NCI-H2196 (cell line): ENCODE results near the gene ZBTB20.
"Not testable (repeated sequence)": the region's sequence is repeated elsewhere in the genome, so short reads cannot be mapped to it uniquely, and the experiment has no call there.

Experiments used
- DNase-seq: peaks from one replicate; lab custom pipeline; 2025; ENCODE audit not compliant: unreplicated experiment; lab: John Stamatoyannopoulos, UW

The ZBTB20 gene

DNA sequence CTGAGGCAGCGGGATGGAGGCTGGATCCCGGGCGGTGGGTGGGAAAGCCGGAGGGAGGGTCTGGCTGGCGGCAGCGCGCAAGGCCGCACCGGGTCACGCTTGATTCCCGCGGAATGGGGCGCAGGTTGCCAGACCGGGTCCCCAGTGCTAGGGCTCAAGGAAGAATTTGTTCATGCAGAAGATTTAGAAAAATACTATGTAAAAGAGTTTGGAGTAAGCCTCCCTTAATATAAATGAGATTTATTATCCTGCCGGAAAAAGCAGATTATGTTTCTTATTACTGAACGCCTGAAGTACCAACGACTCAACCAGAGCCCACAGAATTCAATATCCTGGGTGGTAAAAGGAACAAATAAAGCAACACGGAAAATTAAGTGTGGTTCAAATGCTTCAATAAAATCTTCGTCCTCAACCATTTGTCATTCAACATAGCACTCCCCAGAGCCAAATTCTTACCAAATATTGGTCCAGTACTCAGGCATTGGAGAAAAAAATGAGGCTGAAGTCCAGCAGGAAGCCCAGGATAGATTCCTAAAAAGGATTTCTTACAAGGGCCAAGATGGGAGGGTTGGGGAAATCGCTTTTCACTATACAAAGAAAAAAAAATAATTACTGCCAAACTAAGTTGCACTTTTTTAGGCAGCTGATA is 1.2 kb upstream of the ZBTB20 start:
- peak; percentile 65 for DNase-seq

DNA sequence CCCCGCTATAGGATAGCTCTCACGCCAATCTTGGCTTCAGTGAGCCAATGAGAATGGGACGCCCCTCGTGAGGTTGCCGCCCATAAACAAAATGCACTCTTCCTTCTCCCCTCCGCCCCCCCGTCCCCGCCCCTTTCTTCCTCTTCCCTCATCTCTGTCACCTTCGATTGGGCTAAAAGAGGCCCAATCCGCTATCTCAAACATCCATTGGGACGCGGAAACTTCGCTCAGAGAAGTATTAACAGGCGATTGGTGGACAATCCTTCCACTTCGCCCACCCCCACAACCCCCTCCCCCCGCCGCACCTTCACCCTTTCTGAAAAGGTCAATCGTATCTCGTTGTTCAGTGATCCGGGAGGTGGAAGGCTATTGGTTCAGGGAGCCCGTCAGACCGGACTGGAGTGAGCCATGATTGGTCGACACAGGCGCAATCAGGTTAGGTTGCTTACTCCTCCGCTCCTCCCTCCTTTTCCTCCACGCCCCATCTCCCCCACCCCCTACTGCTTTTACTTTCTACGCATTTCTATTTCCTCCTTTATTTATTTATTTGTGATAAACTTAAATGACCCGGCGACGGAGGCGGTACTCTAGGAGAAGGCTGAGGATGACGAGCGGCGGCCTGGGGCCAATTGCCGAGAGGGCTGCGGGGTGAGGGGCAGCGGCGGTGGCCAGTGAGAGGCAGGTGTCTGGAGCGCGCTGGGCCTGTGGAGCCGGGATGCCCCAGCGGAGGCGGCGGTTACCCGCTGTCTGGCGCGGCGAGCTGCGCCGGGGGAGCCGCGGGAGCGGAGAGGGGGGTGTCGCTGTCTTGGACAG is 447 bp upstream of the ZBTB20 start:
- peak; percentile 100 for DNase-seq

DNA sequence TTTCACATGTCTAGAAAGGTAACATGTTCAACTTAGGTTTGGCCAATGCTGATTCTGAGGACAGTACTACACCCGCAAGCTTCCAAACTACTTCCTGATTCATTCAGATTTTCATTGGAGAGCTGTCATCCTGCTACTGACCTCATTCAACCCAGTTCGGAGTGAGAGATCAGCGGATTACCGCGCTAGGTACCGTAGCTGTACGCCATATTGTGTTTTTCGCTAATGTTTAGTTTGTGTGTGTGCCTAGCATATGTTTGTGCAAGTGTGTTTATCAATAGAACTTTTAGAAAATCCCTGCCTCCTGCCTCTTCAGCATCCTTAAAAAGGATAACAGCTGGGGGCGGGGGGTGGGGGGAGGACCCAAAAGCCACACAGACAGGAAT is 1.1 kb downstream of the ZBTB20 start:
- peak; percentile 78 for DNase-seq

DNA sequence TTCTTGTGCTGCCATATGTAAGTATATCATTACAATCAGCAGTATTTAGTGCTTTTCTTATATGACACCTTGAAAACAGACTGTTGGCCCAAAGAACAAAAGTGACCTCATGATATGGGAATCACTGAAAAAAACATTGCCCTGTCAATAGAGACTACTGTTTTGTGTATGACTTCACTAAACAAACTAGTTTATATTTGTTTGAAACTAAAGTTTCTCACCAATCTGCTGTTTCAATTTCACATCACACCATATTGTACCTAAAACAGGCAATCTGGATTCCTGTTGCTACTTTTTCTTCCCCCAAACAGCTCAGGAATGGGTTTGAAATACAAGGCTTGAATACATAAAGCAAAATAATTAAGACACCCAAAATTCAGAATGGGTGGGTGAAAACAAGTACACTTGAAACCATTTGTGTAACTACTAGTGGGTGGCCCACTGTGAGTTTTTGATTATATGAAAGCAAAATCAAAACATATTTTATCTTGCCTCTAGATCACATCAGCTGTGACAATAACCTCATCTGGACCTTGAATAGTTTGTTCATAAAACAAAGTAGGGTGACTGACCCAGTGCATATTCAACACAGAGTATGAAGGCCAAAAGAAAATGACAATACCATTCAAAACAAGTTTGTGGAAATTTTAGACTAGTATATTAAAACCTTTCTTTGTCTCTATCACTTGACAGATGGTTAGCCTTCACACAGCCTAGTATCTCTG is 5.9 kb downstream of the ZBTB20 start:
- DNase-seq: no peak

DNA sequence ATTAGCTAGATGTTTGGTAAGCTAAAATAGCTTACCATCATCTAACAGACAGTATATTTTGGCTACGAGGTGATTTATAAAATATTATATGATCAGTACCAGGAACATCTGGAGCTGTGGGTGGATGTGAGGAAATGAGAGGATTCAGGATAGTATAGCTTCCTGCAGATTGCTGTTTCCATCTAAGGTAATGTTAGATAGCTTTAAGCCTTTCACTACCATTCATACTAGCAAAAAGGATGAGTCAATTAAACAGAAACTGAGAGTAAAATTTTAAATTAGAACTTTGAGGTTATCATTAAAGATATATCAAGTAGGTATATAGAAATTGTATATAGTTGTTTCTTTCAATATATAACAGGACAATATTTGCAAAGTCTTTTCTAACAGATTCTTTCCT is 8.0 kb downstream of the ZBTB20 start:
- DNase-seq: no peak

DNA sequence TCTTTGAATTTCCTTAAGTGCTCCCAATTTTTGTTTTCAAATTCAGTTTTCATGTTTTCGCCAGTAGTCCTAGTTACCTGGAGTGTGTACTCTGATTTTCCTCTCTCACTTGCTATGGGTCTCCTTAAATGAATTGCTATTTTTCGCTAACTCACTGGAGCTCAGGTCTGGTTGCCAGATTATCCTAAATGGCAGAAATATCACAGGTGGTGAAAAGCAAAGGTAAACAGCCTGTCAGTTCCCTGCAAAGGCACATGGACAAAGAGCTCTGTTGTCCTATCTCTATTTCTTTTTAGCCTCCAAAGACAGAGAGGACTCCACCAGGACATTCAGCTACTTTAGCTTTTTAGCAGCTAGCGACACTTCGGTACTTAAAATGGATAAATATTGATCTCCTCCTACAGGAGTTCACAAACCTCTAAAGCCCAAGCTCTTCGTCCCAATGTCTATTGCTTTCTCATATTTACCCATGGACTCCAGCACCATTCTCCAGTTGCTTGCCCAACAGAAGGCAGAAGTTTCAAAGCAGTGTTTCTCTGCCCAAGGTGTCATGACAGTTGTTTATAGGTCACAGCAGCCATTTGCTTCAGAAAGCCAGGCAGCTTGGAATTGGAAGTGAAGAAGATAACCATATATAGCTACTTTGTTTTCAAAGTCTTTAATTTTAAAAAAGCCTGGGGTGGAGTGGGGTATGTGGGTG is 12.3 kb downstream of the ZBTB20 start:
- DNase-seq: no peak

DNA sequence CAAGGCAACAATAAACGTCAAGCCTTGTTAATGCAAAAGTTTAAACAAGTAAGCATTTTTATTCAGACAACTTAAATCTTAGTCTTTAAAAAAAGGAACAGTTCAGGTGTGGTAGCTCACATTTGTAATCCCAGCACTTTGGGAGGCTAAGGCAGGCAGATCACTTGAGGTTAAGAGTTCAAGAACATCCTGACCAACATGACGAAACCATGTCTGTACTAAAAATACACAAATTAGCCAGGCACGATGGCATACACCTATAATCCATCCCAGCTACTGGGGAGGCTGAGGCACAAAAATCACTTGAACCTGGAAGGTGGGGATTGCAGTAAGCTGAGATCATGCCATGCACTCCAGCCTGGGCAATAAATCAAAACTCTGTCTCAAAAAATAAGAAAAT is 19.9 kb downstream of the ZBTB20 start:
- no peak for DNase-seq

DNA sequence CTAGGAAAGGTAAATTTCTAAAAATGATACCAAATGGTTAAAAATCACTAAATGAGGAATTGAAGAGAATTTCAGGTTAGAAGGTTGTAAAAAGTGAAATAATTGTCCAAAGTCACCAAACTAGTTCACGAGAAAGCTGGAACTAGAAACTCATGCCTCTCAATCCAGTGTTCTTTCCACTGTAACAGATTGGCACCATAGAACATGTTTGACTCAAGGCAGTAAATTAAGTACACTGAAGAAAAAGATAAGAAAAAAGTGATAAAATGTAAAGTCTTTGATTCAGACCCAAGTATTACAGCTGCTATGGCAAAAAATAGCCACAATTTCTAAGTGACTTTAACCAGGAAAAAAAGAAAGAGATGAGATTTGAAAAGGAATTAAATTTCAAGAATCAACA is 26.5 kb downstream of the ZBTB20 start:
- no peak for DNase-seq

DNA sequence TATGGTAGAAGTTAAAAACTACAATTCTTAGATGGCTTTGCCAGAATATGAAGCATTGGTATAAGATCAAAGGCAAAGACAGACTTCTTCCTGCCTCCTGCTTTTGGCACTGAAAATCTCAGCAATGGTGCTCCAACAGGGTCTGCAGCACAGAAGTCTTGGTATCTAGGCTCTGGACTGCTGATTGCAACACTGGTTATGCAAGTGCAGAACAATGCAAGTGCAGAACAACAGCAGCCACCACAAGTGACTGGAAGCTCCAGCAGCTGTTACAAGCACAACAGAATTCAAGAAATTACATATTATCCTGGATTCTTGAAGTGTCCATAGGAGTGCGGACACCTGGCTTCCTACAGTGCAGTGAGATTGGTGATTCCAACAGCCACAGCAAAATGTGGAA is 33.7 kb downstream of the ZBTB20 start:
- no peak for DNase-seq

DNA sequence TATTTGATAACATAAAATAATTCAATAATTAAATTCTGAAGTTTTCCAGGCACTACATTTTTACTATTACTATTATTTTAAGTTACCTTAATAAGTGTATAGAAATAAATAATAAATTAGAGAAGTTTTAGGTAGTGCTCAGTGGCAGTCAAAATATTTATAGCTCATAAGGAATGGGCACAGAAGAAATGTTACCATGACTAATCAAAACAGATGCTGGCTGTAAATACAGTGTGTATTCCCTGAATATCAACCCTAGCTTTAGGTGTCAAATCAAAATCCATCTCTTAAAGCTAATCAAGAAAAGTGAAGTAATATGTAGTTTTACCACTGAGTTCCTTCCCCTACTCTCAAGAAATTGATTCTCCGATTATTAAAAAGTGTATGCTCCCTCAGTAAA is 35.5 kb downstream of the ZBTB20 start:
- no peak for DNase-seq

DNA sequence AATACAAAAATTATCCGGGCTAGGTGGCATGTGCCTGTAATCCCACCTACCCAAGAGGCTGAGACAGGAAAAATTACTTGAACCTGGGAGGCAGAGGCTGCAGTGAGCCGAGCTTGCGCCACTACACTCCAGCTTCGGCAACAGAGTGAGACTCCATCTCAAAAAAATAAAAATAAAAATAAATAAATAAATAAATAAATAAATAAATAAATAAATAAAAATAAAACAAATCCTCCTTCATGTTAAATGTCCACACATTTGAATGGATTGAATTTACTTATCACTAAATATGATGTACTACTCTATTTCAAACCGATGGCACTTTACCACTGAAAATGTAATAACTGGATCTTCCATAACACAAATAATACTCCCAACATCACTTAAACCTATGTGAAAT is 36.3 kb downstream of the ZBTB20 start:
- no peak for DNase-seq

DNA sequence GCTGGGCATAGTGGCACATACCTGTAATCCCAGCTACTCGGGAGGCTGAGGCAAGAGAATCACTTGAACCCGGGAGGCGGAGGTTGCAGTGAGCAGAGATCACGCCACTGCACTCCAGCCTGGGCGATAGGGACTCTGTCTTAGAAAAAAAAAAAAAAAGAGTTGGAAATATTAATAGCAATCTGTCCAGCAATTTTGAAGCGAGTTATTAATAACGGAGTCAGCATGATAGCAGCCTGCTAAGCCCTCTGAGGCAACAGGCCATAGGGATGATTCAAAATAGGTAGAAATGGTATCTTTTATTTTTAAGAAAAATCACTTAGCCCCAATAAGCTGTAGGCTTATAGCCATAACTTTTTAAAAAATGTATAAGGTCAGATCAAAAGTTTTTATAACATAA is 37.0 kb downstream of the ZBTB20 start:
- not testable (repeated sequence) for DNase-seq

DNA sequence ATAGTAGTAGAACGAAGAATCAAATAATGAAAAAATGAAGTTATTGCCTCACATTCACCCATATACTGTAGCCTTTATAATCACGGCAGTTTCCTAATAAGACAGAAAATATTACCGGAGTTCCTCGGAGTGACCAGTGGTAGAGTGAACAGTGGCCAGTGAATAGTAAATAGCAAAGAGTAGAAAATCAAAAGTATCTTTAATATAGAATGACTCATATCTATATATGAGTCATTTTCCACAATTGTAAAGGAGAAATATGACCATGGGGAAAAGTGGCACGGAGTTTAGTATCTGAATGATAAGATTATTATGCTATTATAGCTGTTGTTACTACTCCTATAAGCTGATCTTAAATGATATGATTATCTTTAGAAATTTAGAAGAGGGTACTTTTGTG is 38.5 kb downstream of the ZBTB20 start:
- DNase-seq: no peak

DNA sequence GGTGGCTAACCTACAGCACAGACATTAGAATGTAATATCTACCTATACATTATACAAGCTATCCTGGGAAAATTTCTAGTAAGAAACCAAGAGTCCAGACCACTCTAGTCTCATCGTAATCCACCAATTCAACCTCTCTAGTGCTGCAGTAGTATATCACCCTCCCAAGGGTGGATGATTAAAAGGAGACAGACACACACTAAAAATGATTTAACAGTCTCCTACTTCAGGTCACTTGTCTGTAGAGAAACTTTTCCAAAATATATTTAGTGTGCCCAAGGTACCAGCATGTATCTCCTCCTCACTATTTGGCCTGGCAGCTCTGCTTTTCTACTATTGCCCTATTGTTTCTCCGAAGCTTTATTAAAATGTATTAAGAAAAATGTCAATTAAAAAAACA is 45.0 kb downstream of the ZBTB20 start:
- DNase-seq: no peak

DNA sequence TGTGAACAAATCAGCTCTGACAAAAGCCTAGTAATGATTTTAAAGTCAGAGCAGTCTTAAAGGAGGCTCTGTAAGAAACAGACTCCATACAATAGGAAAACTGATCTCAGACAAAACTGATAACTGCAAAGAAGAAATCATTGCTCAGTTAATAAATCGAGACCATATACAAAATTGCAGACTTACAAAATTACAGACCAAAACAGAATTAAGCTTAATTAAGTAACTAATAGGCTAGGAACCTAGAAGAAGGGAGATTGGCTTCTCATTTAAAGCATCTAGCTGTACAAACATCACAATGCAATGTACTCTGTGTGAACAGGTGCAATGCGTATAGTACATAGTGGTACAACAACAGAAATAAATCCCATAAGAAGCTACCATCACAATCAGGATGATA is 46.3 kb downstream of the ZBTB20 start:
- no peak for DNase-seq

DNA sequence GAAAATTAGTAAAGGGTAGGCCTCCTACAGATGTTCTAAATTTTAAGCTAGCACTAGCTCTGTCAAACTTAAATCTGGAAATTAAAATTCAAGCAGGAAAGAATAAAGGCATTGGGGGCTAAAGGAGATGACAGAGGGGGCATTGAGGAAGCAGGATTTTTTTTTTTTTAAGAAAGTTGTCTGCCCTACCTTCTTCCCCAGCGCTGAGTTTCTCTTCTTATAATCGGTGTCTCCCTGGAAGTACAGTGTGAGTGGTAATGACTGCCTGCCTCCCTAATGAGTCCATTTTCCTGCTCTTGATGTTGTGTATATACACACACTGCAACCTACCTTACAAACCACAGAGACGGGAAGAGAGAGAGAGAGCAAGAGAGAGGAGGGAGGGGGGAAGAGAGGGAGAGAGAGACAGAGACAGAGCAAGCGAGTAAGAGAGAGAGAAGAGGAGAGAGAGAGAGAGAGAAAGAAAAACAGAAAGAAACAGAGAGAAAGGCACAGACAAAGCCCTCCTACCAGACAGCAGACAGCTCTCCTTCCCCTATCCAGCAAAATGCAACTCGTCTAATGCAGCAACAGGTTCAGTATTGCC is 47.0 kb downstream of the ZBTB20 start:
- peak; percentile 67 for DNase-seq

DNA sequence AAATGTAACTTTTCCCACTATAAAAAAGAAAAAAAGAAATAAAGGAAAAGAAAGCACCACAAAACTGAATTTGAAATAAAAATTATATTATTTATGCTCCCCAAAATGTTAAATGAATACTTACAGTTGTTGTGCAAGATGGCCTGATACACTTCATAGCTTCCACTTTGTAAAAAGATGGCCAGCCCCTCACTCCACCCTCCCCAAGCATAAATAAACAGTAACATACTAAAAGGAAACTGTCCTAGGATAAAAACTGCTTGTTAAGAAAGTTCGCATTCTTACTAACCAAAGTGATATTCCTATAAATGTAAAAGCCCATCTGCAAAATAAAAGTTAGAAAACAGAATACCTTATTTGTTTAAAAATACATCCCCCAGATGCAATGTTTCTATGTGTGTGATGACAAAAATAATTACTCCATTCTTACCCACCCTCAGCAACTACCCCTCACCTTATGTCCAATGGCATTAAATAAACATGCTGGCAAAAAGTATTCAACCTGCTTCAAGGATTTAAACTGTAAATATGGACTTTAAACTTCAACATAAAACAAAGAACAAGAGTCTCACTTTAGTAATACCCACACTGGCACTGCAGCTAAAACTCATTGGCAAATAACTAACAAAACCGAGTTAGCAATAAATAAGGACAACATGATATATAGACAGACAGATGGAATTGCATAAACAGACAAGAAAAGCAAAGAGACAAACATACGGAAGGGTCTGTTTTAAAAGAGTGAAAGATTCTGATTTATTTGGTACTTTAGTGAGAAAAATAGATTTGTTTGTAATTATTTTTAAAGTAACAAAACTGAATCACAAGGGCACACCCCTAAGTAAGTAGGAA is 47.7 kb downstream of the ZBTB20 start:
- no peak for DNase-seq

DNA sequence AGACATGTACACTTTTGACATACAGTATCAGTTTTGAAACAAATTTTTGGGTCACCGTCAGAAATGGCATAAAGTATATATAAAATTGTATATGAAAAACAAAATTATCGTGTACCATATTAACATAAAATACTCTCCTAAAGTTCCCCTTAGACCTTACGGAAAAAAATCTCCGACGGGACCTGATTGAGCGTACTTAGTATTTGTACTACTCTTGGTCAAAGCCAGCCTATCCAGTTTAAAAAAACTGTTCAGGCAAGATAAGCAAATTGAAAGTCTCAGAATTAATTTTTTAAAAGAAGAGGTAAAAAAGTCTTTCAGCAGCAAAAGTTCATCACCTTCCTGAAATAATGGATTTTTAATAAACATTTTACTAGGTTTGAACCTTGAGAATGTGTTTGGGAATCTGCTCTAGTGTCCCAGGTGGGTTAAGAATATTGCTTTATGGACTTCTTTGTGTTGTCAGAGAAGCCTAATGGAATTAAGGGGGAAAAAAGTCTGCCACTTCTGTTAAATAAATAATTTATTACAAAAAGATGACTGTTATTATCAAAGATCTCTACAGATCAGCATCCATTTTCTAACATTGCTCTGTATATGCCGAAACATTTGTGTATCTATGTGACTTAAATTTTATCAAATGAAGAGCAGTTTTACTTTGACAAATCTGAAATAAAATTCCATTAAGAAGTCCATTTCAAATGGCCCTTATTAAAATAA is 48.6 kb downstream of the ZBTB20 start:
- no peak for DNase-seq

DNA sequence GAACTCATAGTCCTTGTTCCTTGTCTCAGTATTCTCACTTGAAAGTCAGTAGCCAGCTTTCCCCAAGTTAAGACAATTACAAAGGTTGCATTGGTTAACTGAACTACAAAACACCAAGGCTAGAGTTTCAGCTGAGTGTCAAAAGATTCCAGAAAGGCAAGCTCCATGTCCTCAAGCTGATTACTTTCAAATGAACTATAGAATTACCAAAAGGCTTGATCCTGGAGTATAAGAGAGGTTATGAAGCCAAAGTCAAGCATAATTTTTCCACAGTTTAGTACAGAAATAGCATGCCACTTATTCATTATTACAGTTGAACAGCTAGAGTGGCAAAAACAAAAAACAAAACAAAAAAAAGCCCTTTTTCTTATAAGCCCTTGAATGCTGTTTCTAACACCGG is 51.9 kb downstream of the ZBTB20 start:
- no peak for DNase-seq
